ENCODE data around the gene PGM3.

DNA sequence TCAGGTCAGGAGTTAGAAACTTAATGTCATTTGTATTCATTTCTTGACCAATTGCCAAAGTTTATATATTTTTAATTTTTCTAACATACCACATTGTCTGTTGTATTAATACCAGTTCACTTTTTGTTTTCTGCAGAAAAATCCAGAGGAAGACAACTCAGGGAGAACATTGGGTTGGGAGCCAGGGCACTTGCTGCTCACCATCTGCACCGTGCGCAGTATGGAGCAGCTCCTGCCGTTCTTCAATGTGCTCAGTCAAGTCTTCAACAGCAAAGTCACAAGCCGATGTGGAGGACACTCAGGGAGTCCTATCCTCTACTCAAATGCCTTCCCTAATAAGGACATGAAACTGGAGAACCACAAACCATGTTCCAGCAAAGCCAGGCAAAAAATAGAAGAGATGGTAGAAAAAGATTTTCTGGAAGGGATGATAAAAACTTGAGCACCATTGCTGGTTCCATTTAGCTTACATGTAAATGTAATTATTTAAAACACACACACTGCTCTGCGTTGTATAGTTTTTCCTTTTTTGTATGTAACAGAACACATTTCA lies 25.3 kb downstream of the PGM3 start:
- TF ChIP-seq, protein P1, sequence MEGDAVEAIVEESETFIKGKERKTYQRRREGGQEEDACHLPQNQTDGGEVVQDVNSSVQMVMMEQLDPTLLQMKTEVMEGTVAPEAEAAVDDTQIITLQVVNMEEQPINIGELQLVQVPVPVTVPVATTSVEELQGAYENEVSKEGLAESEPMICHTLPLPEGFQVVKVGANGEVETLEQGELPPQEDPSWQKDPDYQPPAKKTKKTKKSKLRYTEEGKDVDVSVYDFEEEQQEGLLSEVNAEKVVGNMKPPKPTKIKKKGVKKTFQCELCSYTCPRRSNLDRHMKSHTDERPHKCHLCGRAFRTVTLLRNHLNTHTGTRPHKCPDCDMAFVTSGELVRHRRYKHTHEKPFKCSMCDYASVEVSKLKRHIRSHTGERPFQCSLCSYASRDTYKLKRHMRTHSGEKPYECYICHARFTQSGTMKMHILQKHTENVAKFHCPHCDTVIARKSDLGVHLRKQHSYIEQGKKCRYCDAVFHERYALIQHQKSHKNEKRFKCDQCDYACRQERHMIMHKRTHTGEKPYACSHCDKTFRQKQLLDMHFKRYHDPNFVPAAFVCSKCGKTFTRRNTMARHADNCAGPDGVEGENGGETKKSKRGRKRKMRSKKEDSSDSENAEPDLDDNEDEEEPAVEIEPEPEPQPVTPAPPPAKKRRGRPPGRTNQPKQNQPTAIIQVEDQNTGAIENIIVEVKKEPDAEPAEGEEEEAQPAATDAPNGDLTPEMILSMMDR (tag by site-specific recombination; IDR thresholded peaks at IDR 0.05), result no peak
- TF ChIP-seq, protein P2, sequence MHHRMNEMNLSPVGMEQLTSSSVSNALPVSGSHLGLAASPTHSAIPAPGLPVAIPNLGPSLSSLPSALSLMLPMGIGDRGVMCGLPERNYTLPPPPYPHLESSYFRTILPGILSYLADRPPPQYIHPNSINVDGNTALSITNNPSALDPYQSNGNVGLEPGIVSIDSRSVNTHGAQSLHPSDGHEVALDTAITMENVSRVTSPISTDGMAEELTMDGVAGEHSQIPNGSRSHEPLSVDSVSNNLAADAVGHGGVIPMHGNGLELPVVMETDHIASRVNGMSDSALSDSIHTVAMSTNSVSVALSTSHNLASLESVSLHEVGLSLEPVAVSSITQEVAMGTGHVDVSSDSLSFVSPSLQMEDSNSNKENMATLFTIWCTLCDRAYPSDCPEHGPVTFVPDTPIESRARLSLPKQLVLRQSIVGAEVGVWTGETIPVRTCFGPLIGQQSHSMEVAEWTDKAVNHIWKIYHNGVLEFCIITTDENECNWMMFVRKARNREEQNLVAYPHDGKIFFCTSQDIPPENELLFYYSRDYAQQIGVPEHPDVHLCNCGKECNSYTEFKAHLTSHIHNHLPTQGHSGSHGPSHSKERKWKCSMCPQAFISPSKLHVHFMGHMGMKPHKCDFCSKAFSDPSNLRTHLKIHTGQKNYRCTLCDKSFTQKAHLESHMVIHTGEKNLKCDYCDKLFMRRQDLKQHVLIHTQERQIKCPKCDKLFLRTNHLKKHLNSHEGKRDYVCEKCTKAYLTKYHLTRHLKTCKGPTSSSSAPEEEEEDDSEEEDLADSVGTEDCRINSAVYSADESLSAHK (tag by site-specific recombination; IDR thresholded peaks at IDR 0.05), result no peak
- TF ChIP-seq ZNF776 (tag by site-specific recombination; IDR thresholded peaks at IDR 0.05; ENCODE audit: borderline replicate concordance), result no peak

Data from HEK293 (cell line).